Epithelial cell of alveolus of lung (primary cell): Measurements from ENCODE around the gene EEPD1. TPM values are rescaled to one million over a fixed set of nuclear protein-coding genes. Genes with fewer than 3 reads are reported as not detected.

Source experiments
- total RNA-seq: library from RNA; depleted of rRNA; stranded (reverse); fragments of >200 nt; gene quantifications from 2 replicates; pipeline ENCODE4 v1.2.1, GENCODE V29; 2015

EEPD1 gene
- 1.9 and 2.8 TPM in 2 replicates for total RNA-seq

DNA sequence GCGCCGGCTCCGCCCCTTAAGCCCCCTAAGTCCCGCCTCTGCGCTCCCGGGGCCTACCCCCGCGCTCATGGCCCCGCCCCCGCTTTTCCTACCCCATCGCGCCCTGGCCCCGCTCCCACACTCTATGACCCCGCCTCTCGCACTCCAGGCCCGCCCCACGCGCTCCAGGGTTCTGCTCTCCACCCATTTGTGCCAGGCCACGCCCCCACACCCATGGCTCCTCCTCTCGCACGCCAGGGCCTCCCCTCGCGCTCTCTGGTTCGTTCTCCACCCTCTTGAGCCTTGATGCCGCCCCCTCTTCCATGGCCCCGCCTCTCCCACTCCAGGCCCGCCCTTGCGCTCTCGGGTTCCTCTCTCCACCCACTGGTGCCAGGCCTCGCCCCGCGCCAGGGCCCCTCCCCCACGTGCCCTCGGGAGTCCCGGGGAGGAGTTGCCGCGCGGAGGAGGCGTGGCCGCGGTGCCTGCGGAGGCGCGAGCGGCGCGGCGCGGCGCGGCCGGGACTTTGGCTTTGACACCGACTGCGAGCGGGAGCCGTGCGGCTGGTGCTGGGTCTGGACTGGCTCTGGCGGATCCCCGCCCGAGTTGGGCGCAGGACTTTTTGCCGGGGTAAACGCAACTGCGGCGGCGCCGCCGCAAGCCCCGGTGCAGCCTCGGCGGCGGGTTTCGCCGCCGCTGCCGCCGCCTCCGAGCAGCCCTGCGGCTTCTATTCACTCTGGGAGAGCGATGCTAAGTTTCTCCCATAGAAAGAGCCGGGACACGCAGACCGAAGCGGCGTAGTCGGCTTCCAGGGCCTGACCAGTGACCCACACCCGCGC is at the start of gene EEPD1:
TSS of gene EEPD1 (plus strand) at position 499 of the 815 bp plus-strand sequence. CDS start 1,071 bp downstream, outside the sequence.

Other genes starting within 250 kb of the EEPD1 start
- 31.0 and 69.4 TPM in 2 replicates for gene ANLN, start 236.6 kb downstream of the EEPD1 start, total RNA-seq